Transverse colon (tissue), 4 donors: ENCODE data around the gene TSR3. TPM values are rescaled to one million over a fixed set of nuclear protein-coding genes. Genes with fewer than 3 reads are reported as not detected.
A peak's percentile ranks its signal among the peaks of the same experiment; 100 is the strongest.

Source experiments
- DNase-seq: peaks from one replicate; pipeline ENCODE4 v3.0.0-alpha.2; 2019
- H3K27ac ChIP-seq, 4 donors: fragments of 200-600 bp; sonication (generic); 2 replicates each; pipeline ENCODE4 v1.5.1; 2016 to 2018; ENCODE audit warnings: inconsistent platforms in 4 of 4
- H3K27me3 ChIP-seq: fragments of 200-600 bp; sonication (generic); 2 replicates; pipeline ENCODE4 v1.5.1; 2017; ENCODE audit warnings: inconsistent platforms
- H3K36me3 ChIP-seq, 4 donors: fragments of 200-600 bp; sonication (generic); 2 replicates each; pipeline ENCODE4 v1.5.1; 2017 to 2019; ENCODE audit warnings: inconsistent platforms in 4 of 4
- H3K4me1 ChIP-seq, 4 donors: fragments of 200-600 bp; sonication (generic); 2 replicates each; pipeline ENCODE4 v1.5.1; 2017 to 2020; ENCODE audit warnings: inconsistent platforms in 4 of 4
- H3K4me3 ChIP-seq, 4 donors: fragments of 200-600 bp; sonication (generic); 1 replicate in 1 of 4; 2 replicates in 3 of 4; pipeline versions ENCODE4 v1.5.1 to v1.6.1; 2017 to 2019; ENCODE audit warnings: inconsistent platforms in 4 of 4
- H3K9me3 ChIP-seq, 2 donors: fragments of 200-600 bp; sonication (generic); 2 replicates each; pipeline ENCODE4 v1.5.1; 2017 to 2019; ENCODE audit warnings: inconsistent platforms in 2 of 2
- EP300 ChIP-seq: sonication (generic); formaldehyde crosslinking; IDR thresholded peaks from one replicate; pipeline ENCODE4 v1.6.1; 2017; ENCODE audit warnings: antibody characterized with exemption, low read depth
- POLR2A ChIP-seq: fragments of 450-650 bp; IDR thresholded peaks from one replicate; pipeline ENCODE4 v1.6.1; 2016; ENCODE audit warnings: antibody characterized with exemption, mild to moderate bottlenecking, moderate library complexity
- POLR2AphosphoS5 ChIP-seq, 3 donors: sonication (generic); formaldehyde crosslinking; IDR thresholded peaks; one replicate each; pipeline ENCODE4 v1.6.1; 2016; ENCODE audit warnings: antibody characterized with exemption in 3 of 3
- WGBS, 2 donors: methylation state at CpG; one replicate each; pipeline ENCODE4 v1.1.5; 2018; ENCODE audit warnings: low coverage in 1 of 2; 5-methylcytosine and 5-hydroxymethylcytosine counted together
- in situ Hi-C, 4 donors: fragments of 200-750 bp; cut with MboI; loops; one replicate each; pipeline versions ENCODE4 v1.15.0 to v1.15.1; 2017; ENCODE audit warnings: low sequenced_read_pairs in 3 of 4, low pct_ligation_motif_present in 1 of 4, low pct_unique_long_range_greater_than_20kb in 1 of 4
- intact Hi-C: fragments of 100-400 bp; cut with DNase I; formaldehyde crosslinking; loops from one replicate; pipeline ENCODE4 v1.15.1; 2023; ENCODE audit warnings: low total_unique reads
- total RNA-seq, 4 donors: library from RNA; depleted of rRNA; stranded (reverse); fragments of >200 nt; gene quantifications; one replicate each; pipeline ENCODE4 v1.1.0, GENCODE V29; 2016
- TF ChIP-seq, protein P1 (sequence below), 5 experiments: fragments of 200-600 bp in 3 of 5; fragments of 450-650 bp in 2 of 5; sonication (generic) in 3 of 5; IDR thresholded peaks; 1 replicate in 2 of 5; 2 replicates in 3 of 5; pipeline ENCODE4 v1.5.1; 2016 to 2017; ENCODE audit warnings: antibody characterized with exemption in 5 of 5, inconsistent platforms in 3 of 5, mild to moderate bottlenecking in 2 of 5, moderate library complexity in 1 of 5

The TSR3 gene
- total RNA-seq, 4 donors from 2014 or later: 56.4 to 135 (median 75.3) TPM

GRCh38 chr16:1366060-1366711 is 14.5 kb upstream of the TSR3 start:
- intact Hi-C loops (no loop called here), in situ Hi-C loops (no loop called here)
- H3K27ac ChIP-seq: no peak overlapping the region
- TF ChIP-seq POLR2AphosphoS5 (IDR thresholded peaks at IDR 0.05): no peak
- no peak for TF ChIP-seq EP300
- no peak for TF ChIP-seq POLR2A
- TF ChIP-seq, protein P1, sequence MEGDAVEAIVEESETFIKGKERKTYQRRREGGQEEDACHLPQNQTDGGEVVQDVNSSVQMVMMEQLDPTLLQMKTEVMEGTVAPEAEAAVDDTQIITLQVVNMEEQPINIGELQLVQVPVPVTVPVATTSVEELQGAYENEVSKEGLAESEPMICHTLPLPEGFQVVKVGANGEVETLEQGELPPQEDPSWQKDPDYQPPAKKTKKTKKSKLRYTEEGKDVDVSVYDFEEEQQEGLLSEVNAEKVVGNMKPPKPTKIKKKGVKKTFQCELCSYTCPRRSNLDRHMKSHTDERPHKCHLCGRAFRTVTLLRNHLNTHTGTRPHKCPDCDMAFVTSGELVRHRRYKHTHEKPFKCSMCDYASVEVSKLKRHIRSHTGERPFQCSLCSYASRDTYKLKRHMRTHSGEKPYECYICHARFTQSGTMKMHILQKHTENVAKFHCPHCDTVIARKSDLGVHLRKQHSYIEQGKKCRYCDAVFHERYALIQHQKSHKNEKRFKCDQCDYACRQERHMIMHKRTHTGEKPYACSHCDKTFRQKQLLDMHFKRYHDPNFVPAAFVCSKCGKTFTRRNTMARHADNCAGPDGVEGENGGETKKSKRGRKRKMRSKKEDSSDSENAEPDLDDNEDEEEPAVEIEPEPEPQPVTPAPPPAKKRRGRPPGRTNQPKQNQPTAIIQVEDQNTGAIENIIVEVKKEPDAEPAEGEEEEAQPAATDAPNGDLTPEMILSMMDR (IDR thresholded peaks at IDR 0.05): no peak
- no peak for DNase-seq
- 86% methylated on average over 21 of the region's 29 CpGs; no CpG with 5 or more reads in 1 of the 2 donors for WGBS, 2 donors
- no peaks in the 10 kb centered on the region for H3K27me3 ChIP-seq
- H3K9me3 ChIP-seq: no peaks in the 10 kb centered on the region
- H3K4me3 ChIP-seq: no peak overlapping the region
- H3K36me3 ChIP-seq: peaks cover 0 to 32% (median 11%) of the 10 kb centered on the region in 4 donors
- H3K4me1 ChIP-seq: no peaks in the 10 kb centered on the region

GRCh38 chr16:1364510-1364909 is 12.8 kb upstream of the TSR3 start:
- H3K4me1 ChIP-seq: no peaks in the 10 kb centered on the region
- no peak for DNase-seq
- H3K4me3 ChIP-seq: no peak overlapping the region
- intact Hi-C loops: no loop called here
- in situ Hi-C loops: no loop called here
- peaks cover 0 to 25% (median 12%) of the 10 kb centered on the region in 4 donors for H3K36me3 ChIP-seq
- H3K27ac ChIP-seq: no peak overlapping the region
- WGBS, 2 donors: 92% methylated on average over 22 of the region's 22 CpGs; no CpG with 5 or more reads in 1 of the 2 donors
- TF ChIP-seq POLR2AphosphoS5 (IDR thresholded peaks at IDR 0.05) (no peak), POLR2A (no peak), EP300 (no peak)
- TF ChIP-seq, protein P1 (IDR thresholded peaks at IDR 0.05): no peak
- no peaks in the 10 kb centered on the region for H3K27me3 ChIP-seq
- H3K9me3 ChIP-seq: no peaks in the 10 kb centered on the region

DNA sequence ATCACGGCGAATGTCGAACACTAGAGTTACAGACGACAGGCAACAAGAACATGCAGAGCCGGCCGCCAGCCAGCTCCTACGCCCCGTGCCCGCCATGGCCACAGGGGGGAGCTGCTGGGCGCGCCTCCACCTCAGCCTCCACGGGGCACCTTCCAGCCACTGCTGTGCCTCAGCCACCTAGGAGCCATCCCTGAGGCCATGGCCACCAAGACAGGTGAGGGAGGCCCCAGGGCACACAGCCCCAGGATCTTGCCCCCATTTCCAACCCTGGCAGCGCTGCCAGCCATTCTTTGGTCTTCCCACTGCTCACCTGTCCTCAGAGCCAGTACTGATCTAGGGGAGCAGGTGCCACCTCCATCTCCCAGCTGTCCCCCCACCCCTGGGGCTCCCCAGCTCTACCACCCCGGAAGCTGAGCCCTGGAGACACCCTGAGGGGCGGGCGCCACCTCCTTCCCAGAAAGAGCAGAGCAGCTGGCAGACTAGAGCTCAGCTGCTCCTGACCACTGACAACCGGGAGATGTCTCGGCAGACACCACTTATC is 11.9 kb upstream of the TSR3 start:
- in situ Hi-C loops: no loop called here
- 43 to 45% methylated on average over 2 to 15 of the region's 18 CpGs for WGBS, 2 donors

GRCh38 chr16:1362807-1363206 is 11.1 kb upstream of the TSR3 start:
- in situ Hi-C loops: no loop called here
- Histone ChIP-seq H3K4me3 (no peak overlapping the region), H3K27ac (no peak overlapping the region), H3K9me3 (no peaks in the 10 kb centered on the region), H3K4me1 (no peaks in the 10 kb centered on the region), H3K27me3 (no peaks in the 10 kb centered on the region), H3K36me3 (peaks cover 0 to 25% (median 12%) of the 10 kb centered on the region in 4 donors)
- TF ChIP-seq POLR2A: no peak
- no peak for TF ChIP-seq EP300
- TF ChIP-seq, protein P1 (IDR thresholded peaks at IDR 0.05): no peak
- no peak for TF ChIP-seq POLR2AphosphoS5 (IDR thresholded peaks at IDR 0.05)
- DNase-seq: no peak
- intact Hi-C loops: no loop called here
- 87 to 90% methylated on average over 5 to 11 of the region's 11 CpGs for WGBS, 2 donors

More for the DNA sequence above, 11.9 kb upstream of the TSR3 start:
- no peaks in the 10 kb centered on the region for H3K4me1 ChIP-seq
- TF ChIP-seq, protein P1 (IDR thresholded peaks at IDR 0.05): peak; percentile 70 to 85 (median 78)
- TF ChIP-seq POLR2A: no peak
- H3K4me3 ChIP-seq: no peak overlapping the region
- intact Hi-C loops: no loop called here
- H3K9me3 ChIP-seq: no peaks in the 10 kb centered on the region
- H3K27ac ChIP-seq: no peak overlapping the region
- H3K36me3 ChIP-seq: peaks cover 0 to 25% (median 12%) of the 10 kb centered on the region in 4 donors
- DNase-seq: peak; percentile 65
- no peaks in the 10 kb centered on the region for H3K27me3 ChIP-seq
